ENCODE measurements around the gene UBE2H. TPM values are rescaled to one million over a fixed set of nuclear protein-coding genes. Genes with fewer than 3 reads are reported as not detected.

UBE2H gene
- total and polyA plus RNA-seq, 10 of the 15 experiments (the other 5 are each of a cell fraction or from before 2014, with no cell fraction given): 15.6 to 75.5 (median 32.8) TPM

DNA sequence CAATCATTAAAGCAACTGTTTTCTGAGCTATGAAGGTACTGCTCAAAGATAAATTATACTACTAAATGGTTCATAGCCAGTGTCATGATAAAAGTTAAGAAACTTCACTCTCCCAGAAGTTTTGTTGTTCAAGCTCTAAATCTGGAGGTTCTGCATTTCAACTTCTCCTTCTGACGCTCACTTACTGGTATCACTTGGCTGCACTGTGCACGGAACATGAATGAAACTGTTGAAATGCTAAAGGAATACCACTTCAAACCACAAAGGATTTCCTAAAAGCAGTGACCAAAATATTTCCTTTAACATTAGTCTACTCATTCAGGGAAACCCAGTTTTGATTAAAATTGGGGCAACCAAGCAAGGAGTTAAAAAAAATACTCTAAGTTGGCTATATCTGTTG, 93.6 kb downstream of the UBE2H start (continued):
- TF ChIP-seq, protein P1, sequence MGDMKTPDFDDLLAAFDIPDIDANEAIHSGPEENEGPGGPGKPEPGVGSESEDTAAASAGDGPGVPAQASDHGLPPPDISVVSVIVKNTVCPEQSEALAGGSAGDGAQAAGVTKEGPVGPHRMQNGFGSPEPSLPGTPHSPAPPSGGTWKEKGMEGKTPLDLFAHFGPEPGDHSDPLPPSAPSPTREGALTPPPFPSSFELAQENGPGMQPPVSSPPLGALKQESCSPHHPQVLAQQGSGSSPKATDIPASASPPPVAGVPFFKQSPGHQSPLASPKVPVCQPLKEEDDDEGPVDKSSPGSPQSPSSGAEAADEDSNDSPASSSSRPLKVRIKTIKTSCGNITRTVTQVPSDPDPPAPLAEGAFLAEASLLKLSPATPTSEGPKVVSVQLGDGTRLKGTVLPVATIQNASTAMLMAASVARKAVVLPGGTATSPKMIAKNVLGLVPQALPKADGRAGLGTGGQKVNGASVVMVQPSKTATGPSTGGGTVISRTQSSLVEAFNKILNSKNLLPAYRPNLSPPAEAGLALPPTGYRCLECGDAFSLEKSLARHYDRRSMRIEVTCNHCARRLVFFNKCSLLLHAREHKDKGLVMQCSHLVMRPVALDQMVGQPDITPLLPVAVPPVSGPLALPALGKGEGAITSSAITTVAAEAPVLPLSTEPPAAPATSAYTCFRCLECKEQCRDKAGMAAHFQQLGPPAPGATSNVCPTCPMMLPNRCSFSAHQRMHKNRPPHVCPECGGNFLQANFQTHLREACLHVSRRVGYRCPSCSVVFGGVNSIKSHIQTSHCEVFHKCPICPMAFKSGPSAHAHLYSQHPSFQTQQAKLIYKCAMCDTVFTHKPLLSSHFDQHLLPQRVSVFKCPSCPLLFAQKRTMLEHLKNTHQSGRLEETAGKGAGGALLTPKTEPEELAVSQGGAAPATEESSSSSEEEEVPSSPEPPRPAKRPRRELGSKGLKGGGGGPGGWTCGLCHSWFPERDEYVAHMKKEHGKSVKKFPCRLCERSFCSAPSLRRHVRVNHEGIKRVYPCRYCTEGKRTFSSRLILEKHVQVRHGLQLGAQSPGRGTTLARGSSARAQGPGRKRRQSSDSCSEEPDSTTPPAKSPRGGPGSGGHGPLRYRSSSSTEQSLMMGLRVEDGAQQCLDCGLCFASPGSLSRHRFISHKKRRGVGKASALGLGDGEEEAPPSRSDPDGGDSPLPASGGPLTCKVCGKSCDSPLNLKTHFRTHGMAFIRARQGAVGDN (IDR thresholded peaks at IDR 0.05): no peak
- no peak for TF ChIP-seq SPI1 (IDR thresholded peaks at IDR 0.05; ENCODE audit: borderline replicate concordance, insufficient read depth, low read depth, low read length)

DNA sequence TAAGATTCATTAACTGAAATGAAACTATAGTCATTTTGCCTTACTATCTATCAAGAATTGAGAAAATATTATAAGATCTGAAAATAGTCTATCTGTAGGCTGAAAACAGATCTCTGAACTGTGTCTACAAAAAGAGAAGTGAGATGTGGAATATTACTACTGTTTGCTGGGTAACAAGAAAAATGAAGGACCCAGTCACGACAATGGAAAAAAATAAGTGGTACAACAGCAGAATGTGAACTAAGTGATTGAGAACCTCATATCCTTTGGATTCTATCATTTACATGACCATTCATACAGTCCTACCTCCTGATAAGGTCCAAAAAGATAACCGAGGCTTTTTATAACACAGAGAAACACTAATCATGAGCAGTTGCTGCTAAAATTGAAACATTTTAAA, 94.3 kb downstream of the UBE2H start:
- RAD21 ChIA-PET (ENCODE audit: unreplicated experiment): interaction anchor here (0.8 to 1.2 kb wide), 2 partner anchors 154 to 491 kb away, joined by 3 read pairs; no protein-coding TSS in a partner anchor
- no peak overlapping the region for H3K27ac ChIP-seq (ENCODE audit: control insufficient read depth, insufficient read depth)
- peaks cover 0 to 3% of the 10 kb centered on the region in 2 experiments; a peak in 3 of 4 replicates for H3K36me3 ChIP-seq (ENCODE audit: control insufficient read depth in 2 of 2, insufficient read depth in 2 of 2, low read length in 1 of 2)
- no peak for DNase-seq (ENCODE audit: low read depth, low spot score)
- peaks cover 16% of the 10 kb centered on the region for H3K79me2 ChIP-seq (ENCODE audit: control insufficient read depth, insufficient read depth, low read length)
- H3K4me3 ChIP-seq: no peak overlapping the region
- H4K20me1 ChIP-seq (ENCODE audit: control insufficient read depth, insufficient read depth): no peaks in the 10 kb centered on the region
- POLR2A ChIA-PET: interaction anchor here (0.7 kb wide), 1 partner anchor 93 kb away, joined by 5 read pairs; no protein-coding TSS in a partner anchor
- no peak overlapping the region; the same call in 1 of the 2 replicates for H3K4me2 ChIP-seq (ENCODE audit: control insufficient read depth, insufficient read depth)
- in situ Hi-C loops (cut with MboI): no loop called here
- 63% methylated on average over 2 of the region's 2 CpGs for WGBS (ENCODE audit: insufficient coverage, insufficient replicate concordance, low lambda C conversion rate, missing lambda C conversion rate)
- no peak for FAIRE-seq
- ATAC-seq: peak; percentile 29; the same call in 2 of the 3 replicates
- H3K9me3 ChIP-seq (replicated peaks; ENCODE audit: control insufficient read depth, insufficient read depth, low read length): no peaks in the 10 kb centered on the region
- CTCF ChIA-PET: interaction anchor here (0.8 kb wide), 1 partner anchor 18 kb away, joined by 3 read pairs; no protein-coding TSS in a partner anchor
- H2AFZ ChIP-seq (ENCODE audit: control insufficient read depth, low read depth, low read length): no peak overlapping the region
- no peaks in the 10 kb centered on the region for H3K27me3 ChIP-seq (replicated peaks in 1 of 2; ENCODE audit: control insufficient read depth in 2 of 2, insufficient read depth in 2 of 2, low read length in 1 of 2)
- no TSS peak for BruUV-seq (replicated peaks)
- TF ChIP-seq SRF (IDR thresholded peaks at IDR 0.05; ENCODE audit: low read depth in 2 of 2, low read length in 2 of 2) (no peak), POLR2A (IDR thresholded peaks at IDR 0.05; ENCODE audit: low read depth, low read length) (no peak), HDAC2 (IDR thresholded peaks at IDR 0.05) (no peak), SPI1 (IDR thresholded peaks at IDR 0.05; ENCODE audit: borderline replicate concordance, insufficient read depth, low read depth, low read length) (peak; percentile 41; the same call in 1 of the 2 replicates)
- TF ChIP-seq, protein P2, sequence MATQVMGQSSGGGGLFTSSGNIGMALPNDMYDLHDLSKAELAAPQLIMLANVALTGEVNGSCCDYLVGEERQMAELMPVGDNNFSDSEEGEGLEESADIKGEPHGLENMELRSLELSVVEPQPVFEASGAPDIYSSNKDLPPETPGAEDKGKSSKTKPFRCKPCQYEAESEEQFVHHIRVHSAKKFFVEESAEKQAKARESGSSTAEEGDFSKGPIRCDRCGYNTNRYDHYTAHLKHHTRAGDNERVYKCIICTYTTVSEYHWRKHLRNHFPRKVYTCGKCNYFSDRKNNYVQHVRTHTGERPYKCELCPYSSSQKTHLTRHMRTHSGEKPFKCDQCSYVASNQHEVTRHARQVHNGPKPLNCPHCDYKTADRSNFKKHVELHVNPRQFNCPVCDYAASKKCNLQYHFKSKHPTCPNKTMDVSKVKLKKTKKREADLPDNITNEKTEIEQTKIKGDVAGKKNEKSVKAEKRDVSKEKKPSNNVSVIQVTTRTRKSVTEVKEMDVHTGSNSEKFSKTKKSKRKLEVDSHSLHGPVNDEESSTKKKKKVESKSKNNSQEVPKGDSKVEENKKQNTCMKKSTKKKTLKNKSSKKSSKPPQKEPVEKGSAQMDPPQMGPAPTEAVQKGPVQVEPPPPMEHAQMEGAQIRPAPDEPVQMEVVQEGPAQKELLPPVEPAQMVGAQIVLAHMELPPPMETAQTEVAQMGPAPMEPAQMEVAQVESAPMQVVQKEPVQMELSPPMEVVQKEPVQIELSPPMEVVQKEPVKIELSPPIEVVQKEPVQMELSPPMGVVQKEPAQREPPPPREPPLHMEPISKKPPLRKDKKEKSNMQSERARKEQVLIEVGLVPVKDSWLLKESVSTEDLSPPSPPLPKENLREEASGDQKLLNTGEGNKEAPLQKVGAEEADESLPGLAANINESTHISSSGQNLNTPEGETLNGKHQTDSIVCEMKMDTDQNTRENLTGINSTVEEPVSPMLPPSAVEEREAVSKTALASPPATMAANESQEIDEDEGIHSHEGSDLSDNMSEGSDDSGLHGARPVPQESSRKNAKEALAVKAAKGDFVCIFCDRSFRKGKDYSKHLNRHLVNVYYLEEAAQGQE (IDR thresholded peaks at IDR 0.05; ENCODE audit: low read depth, low read length): no peak
- intact Hi-C loops (cut with micrococcal nuclease; ENCODE audit: unreplicated experiment): no loop called here
- peaks cover 39% of the 10 kb centered on the region for H3K4me1 ChIP-seq (ENCODE audit: control insufficient read depth, insufficient read depth, low read length)
- SMC1A ChIA-PET (ENCODE audit: uncharacterized antibody, unreplicated experiment): interaction anchor here (0.7 to 1.5 kb wide), 9 partner anchors 8 to 156 kb away, joined by 3 to 6 read pairs (median 3); no protein-coding TSS in a partner anchor
- H3K9ac ChIP-seq (ENCODE audit: control insufficient read depth, insufficient read depth, low read length): no peak overlapping the region

All from GM12878 (cell line).